A673 (cell line): Measurements from ENCODE around the gene XRCC1. TPM values are rescaled to one million over a fixed set of nuclear protein-coding genes. Genes with fewer than 3 reads are reported as not detected.

Experiments used
- BruUV-seq: library from RNA; stranded (reverse); fragments of 400-500 nt; replicated peaks from 2 replicates; lab custom pipeline; 2021; lab: Mats Ljungman, UMichigan
- CTCF ChIA-PET: fragments of 300-600 bp; sonication (Branson Sonifier 250); formaldehyde crosslinking; loops from one replicate; lab custom pipeline; 2022; ENCODE audit warnings: antibody characterized with exemption; lab: Charles Lee
- POLR2A ChIA-PET: fragments of 300-600 bp; sonication (Branson Sonifier 250); formaldehyde crosslinking; loops from one replicate; lab custom pipeline; 2022; ENCODE audit warnings: antibody characterized with exemption; ENCODE audit not compliant: low non-redundant PET; lab: Charles Lee
- DNase-seq: peaks from one replicate; pipeline ENCODE4 v3.0.0-alpha.2; 2015; ENCODE audit warnings: low spot score
- H3K27ac ChIP-seq: fragments of 200-600 bp; sonication (generic); 2 replicates; pipeline ENCODE4 v1.5.1; 2016; ENCODE audit warnings: mixed run types, low read depth, mild to moderate bottlenecking, mixed read lengths, antibody characterized with exemption, low read length; ENCODE audit not compliant: poor library complexity, severe bottlenecking
- H3K27me3 ChIP-seq: fragments of 200-600 bp; sonication (generic); replicated peaks from 2 replicates; pipeline ENCODE4 v1.6.1; 2017; ENCODE audit warnings: mixed run types, low read depth, mild to moderate bottlenecking, mixed read lengths, antibody characterized with exemption, low read length; ENCODE audit not compliant: insufficient read depth, poor library complexity
- H3K36me3 ChIP-seq: fragments of 200-600 bp; sonication (generic); 2 replicates; pipeline ENCODE4 v1.6.1; 2016; ENCODE audit warnings: mixed run types, mild to moderate bottlenecking, mixed read lengths, antibody characterized with exemption, low read length; ENCODE audit not compliant: insufficient read depth, poor library complexity, severe bottlenecking
- H3K4me1 ChIP-seq: fragments of 200-600 bp; sonication (generic); 2 replicates; pipeline ENCODE4 v1.6.1; 2017; ENCODE audit warnings: mixed run types, mild to moderate bottlenecking, mixed read lengths, antibody characterized with exemption, low read length; ENCODE audit not compliant: insufficient read depth, poor library complexity, severe bottlenecking
- H3K4me3 ChIP-seq: fragments of 200-600 bp; sonication (generic); 2 replicates; pipeline ENCODE4 v1.5.1; 2016; ENCODE audit warnings: low read depth, mixed run types, mild to moderate bottlenecking, mixed read lengths, low read length; ENCODE audit not compliant: poor library complexity, severe bottlenecking
- H3K9me3 ChIP-seq: fragments of 200-600 bp; sonication (generic); 2 replicates; pipeline ENCODE4 v1.6.1; 2016; ENCODE audit warnings: mixed run types, low read depth, mild to moderate bottlenecking, mixed read lengths, antibody characterized with exemption, low read length; ENCODE audit not compliant: poor library complexity, severe bottlenecking
- EZH2 ChIP-seq: fragments of 200-600 bp; sonication (generic); IDR thresholded peaks from 2 replicates; pipeline ENCODE4 v1.6.1; 2017; ENCODE audit warnings: borderline replicate concordance, low read depth, mild to moderate bottlenecking, mixed read lengths, antibody characterized with exemption, low read length; ENCODE audit not compliant: poor library complexity, severe bottlenecking
- intact Hi-C: fragments of 100-400 bp; cut with micrococcal nuclease; formaldehyde crosslinking; loops from one replicate; pipeline ENCODE4 v1.10.0; 2022; ENCODE audit not compliant: unreplicated experiment
- total RNA-seq: library from RNA; stranded (reverse); gene quantifications from 2 replicates; pipeline ENCODE4 v1.2.3, GENCODE V29; 2021
- TF ChIP-seq, protein P1 (sequence below): fragments of 300-800, 200-600 bp; sonication (generic); conservative IDR thresholded peaks from 2 replicates; pipeline ENCODE4 v1.5.1; 2017; ENCODE audit warnings: low read depth, mild to moderate bottlenecking, antibody characterized with exemption, low read length, moderate library complexity, mixed read lengths

The XRCC1 gene
- total RNA-seq, 1 experiment from 2014 or later = 69.4 TPM

DNA sequence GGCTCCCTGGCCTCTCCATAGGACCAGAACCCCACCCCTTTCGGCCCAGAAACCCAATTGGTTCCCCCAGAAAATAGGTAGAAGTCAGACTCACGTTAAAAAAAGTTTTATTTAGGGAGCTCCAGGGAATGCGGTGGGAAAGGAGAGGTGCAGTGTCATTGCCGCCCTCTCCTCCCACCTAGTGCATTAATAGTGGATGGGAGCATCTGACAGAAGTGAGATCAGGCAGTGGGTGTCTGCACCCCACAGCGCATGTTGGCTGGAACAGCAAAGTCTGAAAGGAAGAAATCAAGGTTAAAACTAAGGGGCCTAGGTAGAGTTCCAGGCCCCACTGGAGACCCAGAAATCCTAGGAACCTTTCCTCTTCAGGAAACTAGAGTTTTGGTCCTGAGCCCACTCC lies 68.7 kb downstream of the XRCC1 start:
- no peak for DNase-seq
- ChIA-PET CTCF (no interaction called here), POLR2A (no interaction called here)
- peaks cover 5% of the 10 kb centered on the region for H3K4me1 ChIP-seq
- H3K36me3 ChIP-seq = peaks cover 5% of the 10 kb centered on the region
- no peaks in the 10 kb centered on the region for H3K9me3 ChIP-seq
- no peaks in the 10 kb centered on the region for H3K27me3 ChIP-seq
- BruUV-seq = no TSS peak
- no peak overlapping the region for H3K27ac ChIP-seq
- no peak for TF ChIP-seq EZH2
- TF ChIP-seq, protein P1, sequence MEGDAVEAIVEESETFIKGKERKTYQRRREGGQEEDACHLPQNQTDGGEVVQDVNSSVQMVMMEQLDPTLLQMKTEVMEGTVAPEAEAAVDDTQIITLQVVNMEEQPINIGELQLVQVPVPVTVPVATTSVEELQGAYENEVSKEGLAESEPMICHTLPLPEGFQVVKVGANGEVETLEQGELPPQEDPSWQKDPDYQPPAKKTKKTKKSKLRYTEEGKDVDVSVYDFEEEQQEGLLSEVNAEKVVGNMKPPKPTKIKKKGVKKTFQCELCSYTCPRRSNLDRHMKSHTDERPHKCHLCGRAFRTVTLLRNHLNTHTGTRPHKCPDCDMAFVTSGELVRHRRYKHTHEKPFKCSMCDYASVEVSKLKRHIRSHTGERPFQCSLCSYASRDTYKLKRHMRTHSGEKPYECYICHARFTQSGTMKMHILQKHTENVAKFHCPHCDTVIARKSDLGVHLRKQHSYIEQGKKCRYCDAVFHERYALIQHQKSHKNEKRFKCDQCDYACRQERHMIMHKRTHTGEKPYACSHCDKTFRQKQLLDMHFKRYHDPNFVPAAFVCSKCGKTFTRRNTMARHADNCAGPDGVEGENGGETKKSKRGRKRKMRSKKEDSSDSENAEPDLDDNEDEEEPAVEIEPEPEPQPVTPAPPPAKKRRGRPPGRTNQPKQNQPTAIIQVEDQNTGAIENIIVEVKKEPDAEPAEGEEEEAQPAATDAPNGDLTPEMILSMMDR = no peak
- intact Hi-C loops = no loop called here
- no peak overlapping the region for H3K4me3 ChIP-seq

DNA sequence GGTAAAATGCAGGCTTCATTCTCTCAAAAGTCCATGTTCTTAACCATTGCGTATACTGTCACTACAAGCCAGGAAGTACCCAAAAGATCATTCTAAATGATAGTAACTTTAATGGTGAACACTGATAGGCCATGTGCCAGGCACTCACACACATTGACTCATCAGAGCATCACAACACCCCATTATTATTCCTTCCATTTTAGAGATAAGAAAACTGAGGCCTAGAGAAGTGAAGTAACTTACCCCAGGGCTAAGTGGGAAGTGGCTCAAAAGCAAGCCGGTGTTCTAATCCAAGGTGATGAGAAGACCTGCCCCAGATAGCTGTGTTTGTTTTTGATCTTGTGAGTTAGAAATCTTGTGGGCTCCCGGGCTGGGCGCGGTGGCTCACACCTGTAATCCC lies 69.4 kb downstream of the XRCC1 start:
- intact Hi-C loops = no loop called here
- Histone ChIP-seq H3K36me3 (peaks cover 5% of the 10 kb centered on the region), H3K9me3 (no peaks in the 10 kb centered on the region), H3K4me1 (peaks cover 5% of the 10 kb centered on the region), H3K4me3 (no peak overlapping the region), H3K27me3 (no peaks in the 10 kb centered on the region), H3K27ac (no peak overlapping the region)
- BruUV-seq = no TSS peak
- ChIA-PET POLR2A (no interaction called here), CTCF (interaction anchor here (2.6 kb wide), 1 partner anchor 14 kb away, joined by 10 read pairs; no protein-coding TSS in a partner anchor)
- TF ChIP-seq EZH2 = no peak
- TF ChIP-seq, protein P1 = no peak
- DNase-seq = no peak

DNA sequence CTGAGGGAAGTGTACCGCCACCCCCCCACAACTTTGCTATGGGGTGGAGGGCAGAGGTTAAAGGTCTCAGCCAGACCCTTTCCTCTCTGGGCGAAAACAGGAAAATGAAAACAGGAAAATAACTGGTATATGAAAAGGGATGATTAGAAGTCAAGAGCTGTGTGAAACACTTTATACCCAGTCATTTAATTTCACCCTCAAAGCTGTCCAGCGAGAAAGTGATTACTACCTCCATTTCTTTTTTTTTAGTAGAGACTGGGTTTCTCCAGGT lies 70.2 kb downstream of the XRCC1 start:
- CTCF ChIA-PET = interaction anchor here (2.6 kb wide), 1 partner anchor 14 kb away, joined by 10 read pairs; no protein-coding TSS in a partner anchor
- no peak for TF ChIP-seq EZH2
- TF ChIP-seq, protein P1 = no peak

More for the DNA sequence above, 70.2 kb downstream of the XRCC1 start:
- no peak overlapping the region for H3K4me3 ChIP-seq
- peaks cover 5% of the 10 kb centered on the region for H3K36me3 ChIP-seq
- no TSS peak for BruUV-seq
- H3K27ac ChIP-seq = no peak overlapping the region
- DNase-seq = no peak
- peaks cover 5% of the 10 kb centered on the region for H3K4me1 ChIP-seq
- POLR2A ChIA-PET = interaction anchor here (0.6 kb wide), 1 partner anchor 138 kb away, joined by 3 read pairs; no protein-coding TSS in a partner anchor
- intact Hi-C loops = no loop called here
- H3K9me3 ChIP-seq = no peaks in the 10 kb centered on the region
- H3K27me3 ChIP-seq = no peaks in the 10 kb centered on the region
